Skeletal muscle tissue (tissue), 4 donors: Measurements from ENCODE around the gene TRIP10. TPM values are rescaled to one million over a fixed set of nuclear protein-coding genes. Genes with fewer than 3 reads are reported as not detected.
A peak's percentile ranks its signal among the peaks of the same experiment; 100 is the strongest.

ENCODE experiments used
- H3K27ac ChIP-seq: one replicate; pipeline ENCODE4 v1.7.0; 2013; ENCODE audit warnings: mild to moderate bottlenecking, low read depth, low read length, inconsistent platforms
- H3K27me3 ChIP-seq, 3 donors: one replicate each; pipeline ENCODE4 v1.7.0; 2013; ENCODE audit warnings: low read length in 3 of 3; ENCODE audit not compliant: control insufficient read depth in 3 of 3, insufficient read depth in 3 of 3
- H3K36me3 ChIP-seq, 3 donors: one replicate each; pipeline ENCODE4 v1.7.0; 2013; ENCODE audit warnings: low read length in 3 of 3; ENCODE audit not compliant: control insufficient read depth in 3 of 3, insufficient read depth in 3 of 3
- H3K4me1 ChIP-seq, 3 donors: one replicate each; pipeline ENCODE4 v1.7.0; 2013; ENCODE audit warnings: low read length in 3 of 3, mild to moderate bottlenecking in 3 of 3; ENCODE audit not compliant: control insufficient read depth in 3 of 3, insufficient read depth in 3 of 3
- H3K4me3 ChIP-seq, 3 donors: one replicate each; pipeline ENCODE4 v1.7.0; 2013; ENCODE audit warnings: low read length in 3 of 3
- H3K9ac ChIP-seq, 3 donors: one replicate each; pipeline ENCODE4 v1.7.0; 2013; ENCODE audit warnings: low read length in 3 of 3, mild to moderate bottlenecking in 3 of 3, moderate library complexity in 2 of 3, low read depth in 1 of 3
- H3K9me3 ChIP-seq, 3 donors: one replicate each; pipeline ENCODE4 v1.7.0; 2013; ENCODE audit warnings: low read length in 3 of 3; ENCODE audit not compliant: control insufficient read depth in 3 of 3
- total RNA-seq: library from RNA; depleted of rRNA; stranded (reverse); fragments of >200 nt; gene quantifications from one replicate; pipeline ENCODE4 v1.2.3, GENCODE V29; 2014
- donor health status: Osteomylitis.

Gene TRIP10
- 32.9 TPM for total RNA-seq

- Histone ChIP-seq H3K36me3 (peaks cover 21 to 23% (median 22%) of the 10 kb centered on the region in 3 donors), H3K9me3 (no peaks in the 10 kb centered on the region), H3K9ac (peak within 1 kb of the TSS; percentile 94 to 99 (median 98)), H3K4me1 (peaks cover 54 to 63% (median 55%) of the 10 kb centered on the region in 3 donors), H3K27me3 (no peaks in the 10 kb centered on the region), H3K4me3 (peak within 1 kb of the TSS; percentile 86 to 90 (median 89)), H3K27ac (peak within 1 kb of the TSS; percentile 99)
These were observed at the start of gene TRIP10 for GRCh38 chr19:6739390-6739882. Gene TRIP10, plus strand, starts transcription at chr19:6739680. Its CDS starts 82 bp downstream, at chr19:6739762.

- peaks cover 0 to 16% (median 2%) of the 10 kb centered on the region in 3 donors for H3K36me3 ChIP-seq
- H3K9ac ChIP-seq: no peak overlapping the region
- no peaks in the 10 kb centered on the region for H3K4me1 ChIP-seq
- no peak overlapping the region for H3K27ac ChIP-seq
- peaks cover 0 to 7% (median 5%) of the 10 kb centered on the region in 3 donors for H3K27me3 ChIP-seq
- peaks cover 0 to 2% (median 0%) of the 10 kb centered on the region in 3 donors for H3K9me3 ChIP-seq
- H3K4me3 ChIP-seq: no peak overlapping the region
These were observed 49.2 kb upstream of the TRIP10 start for GRCh38 chr19:6690160-6690885.

DNA sequence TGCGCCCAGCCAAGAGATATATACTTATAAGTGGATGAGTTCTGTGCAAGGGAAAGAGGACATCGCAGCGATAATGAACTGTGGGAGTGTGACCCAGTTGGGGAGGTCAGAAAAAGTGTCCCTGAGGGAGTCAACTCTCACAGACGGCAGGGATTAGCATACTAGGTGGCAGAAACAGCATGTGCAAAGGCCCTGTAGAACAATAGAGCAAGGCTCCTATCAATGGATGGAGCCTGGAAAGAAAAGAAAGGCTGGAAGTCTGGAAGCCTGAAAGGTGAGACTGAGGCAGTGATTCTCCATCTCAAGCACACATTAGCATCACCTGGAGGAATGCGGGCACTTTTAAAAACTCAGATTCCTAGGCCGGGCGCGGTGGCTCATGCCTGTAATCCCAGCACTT lies 48.1 kb upstream of the TRIP10 start:
- H3K27me3 ChIP-seq: peaks cover 0 to 7% (median 5%) of the 10 kb centered on the region in 3 donors
- H3K4me1 ChIP-seq: no peaks in the 10 kb centered on the region
- H3K9me3 ChIP-seq: peaks cover 0 to 2% (median 0%) of the 10 kb centered on the region in 3 donors
- H3K27ac ChIP-seq: no peak overlapping the region
- no peak overlapping the region for H3K9ac ChIP-seq
- H3K36me3 ChIP-seq: peaks cover 0 to 12% (median 2%) of the 10 kb centered on the region in 3 donors
- no peak overlapping the region for H3K4me3 ChIP-seq

DNA sequence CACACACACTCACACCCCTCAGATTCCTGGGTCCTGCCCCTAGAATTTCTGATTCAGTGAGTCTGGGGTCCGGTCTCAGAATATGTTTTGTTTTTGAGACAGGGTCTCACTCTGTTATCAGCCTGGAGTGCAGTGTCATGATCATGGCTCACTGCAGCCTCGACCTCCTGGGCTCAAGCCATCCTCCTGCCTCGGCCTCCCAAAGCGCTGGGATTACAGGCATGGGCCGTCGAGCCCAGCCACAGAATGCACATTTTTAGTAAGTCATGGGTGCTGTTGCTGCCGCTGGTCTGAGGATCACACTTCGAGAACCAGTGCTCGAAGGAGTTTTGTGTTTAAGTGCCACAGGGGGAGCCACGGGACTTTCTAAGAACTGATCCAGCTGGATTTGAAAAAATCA lies 47.5 kb upstream of the TRIP10 start:
- H3K9ac ChIP-seq: no peak overlapping the region
- H3K4me3 ChIP-seq: no peak overlapping the region
- no peak overlapping the region for H3K27ac ChIP-seq
- peaks cover 0 to 2% (median 0%) of the 10 kb centered on the region in 3 donors for H3K9me3 ChIP-seq
- H3K27me3 ChIP-seq: peaks cover 0 to 7% (median 5%) of the 10 kb centered on the region in 3 donors
- peaks cover 0 to 10% (median 2%) of the 10 kb centered on the region in 3 donors for H3K36me3 ChIP-seq
- no peaks in the 10 kb centered on the region for H3K4me1 ChIP-seq

GRCh38 chr19:6693056-6693471 lies 46.4 kb upstream of the TRIP10 start:
- Histone ChIP-seq H3K9me3 (peaks cover 0 to 2% (median 0%) of the 10 kb centered on the region in 3 donors), H3K27me3 (peaks cover 0 to 7% (median 5%) of the 10 kb centered on the region in 3 donors), H3K9ac (no peak overlapping the region), H3K4me1 (no peaks in the 10 kb centered on the region), H3K4me3 (no peak overlapping the region), H3K27ac (no peak overlapping the region), H3K36me3 (peaks cover 0 to 17% (median 2%) of the 10 kb centered on the region in 3 donors)

DNA sequence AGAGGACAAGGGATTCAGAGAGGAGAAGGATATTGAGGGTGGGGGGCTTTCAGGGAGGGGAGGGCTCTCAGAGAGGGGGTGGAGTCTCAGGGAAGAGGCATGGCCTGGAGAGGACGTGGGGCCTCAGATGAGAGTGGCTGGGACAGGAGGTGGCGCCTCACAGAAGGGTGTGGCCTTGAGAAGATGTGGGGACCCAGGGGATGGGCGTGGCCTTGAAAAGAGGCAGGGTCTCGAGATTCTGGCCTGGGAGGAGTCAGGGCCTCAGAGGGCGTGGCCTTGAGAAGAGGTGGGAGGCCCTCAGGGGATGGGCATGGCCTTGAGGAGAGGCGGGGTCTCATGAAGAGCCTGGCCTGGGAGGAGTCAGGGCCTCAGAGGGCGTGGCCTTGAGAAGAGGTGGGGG lies 45.8 kb upstream of the TRIP10 start:
- Histone ChIP-seq H3K9ac (no peak overlapping the region), H3K4me3 (no peak overlapping the region), H3K4me1 (no peaks in the 10 kb centered on the region), H3K27me3 (peaks cover 0 to 7% (median 5%) of the 10 kb centered on the region in 3 donors), H3K27ac (no peak overlapping the region), H3K36me3 (peaks cover 0 to 15% (median 2%) of the 10 kb centered on the region in 3 donors), H3K9me3 (peaks cover 0 to under 1% (median 0%) of the 10 kb centered on the region in 3 donors)

- Histone ChIP-seq H3K4me3 (no peak overlapping the region), H3K27me3 (peaks cover 0 to 7% (median 5%) of the 10 kb centered on the region in 3 donors), H3K9ac (no peak overlapping the region), H3K27ac (no peak overlapping the region), H3K36me3 (peaks cover 0 to 14% (median 2%) of the 10 kb centered on the region in 3 donors), H3K9me3 (no peaks in the 10 kb centered on the region), H3K4me1 (no peaks in the 10 kb centered on the region)
These were observed 45.2 kb upstream of the TRIP10 start for GRCh38 chr19:6694147-6694815.

DNA sequence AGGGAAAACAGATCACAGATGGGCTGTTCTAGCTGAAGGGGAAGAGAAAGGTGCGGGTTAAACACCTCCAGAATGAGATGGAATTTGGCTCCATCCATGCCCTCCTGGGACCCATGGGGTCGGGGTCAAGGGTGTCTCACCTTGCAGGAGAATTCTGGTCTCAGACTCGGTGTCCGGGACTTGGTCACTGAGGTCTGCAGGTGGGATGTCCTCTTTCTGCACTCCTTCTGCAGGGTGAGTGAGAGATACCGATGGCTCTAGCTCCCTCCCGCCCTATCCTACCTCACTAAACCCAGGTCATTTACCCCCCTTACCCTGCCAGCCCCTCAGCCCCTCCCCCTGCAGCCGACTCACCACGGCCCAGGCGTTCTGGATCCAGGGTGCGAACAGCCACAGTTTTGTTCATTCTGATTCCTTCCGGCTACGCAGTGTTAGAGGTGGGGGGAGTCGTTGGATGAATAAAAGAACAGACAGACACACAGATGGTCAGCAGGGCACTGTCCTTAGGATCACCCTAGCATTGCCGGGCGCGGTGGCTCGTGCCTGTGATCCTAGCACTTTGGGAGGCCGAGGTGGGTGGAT lies 43.1 kb upstream of the TRIP10 start:
- no peaks in the 10 kb centered on the region for H3K9me3 ChIP-seq
- peaks cover 0 to 11% (median 2%) of the 10 kb centered on the region in 3 donors for H3K36me3 ChIP-seq
- peaks cover 0 to 6% (median 5%) of the 10 kb centered on the region in 3 donors for H3K27me3 ChIP-seq
- H3K27ac ChIP-seq: no peak overlapping the region
- no peak overlapping the region for H3K9ac ChIP-seq
- H3K4me3 ChIP-seq: no peak overlapping the region
- H3K4me1 ChIP-seq: no peaks in the 10 kb centered on the region

GRCh38 chr19:6697291-6697690 lies 42.2 kb upstream of the TRIP10 start:
- H3K27ac ChIP-seq: no peak overlapping the region
- H3K4me1 ChIP-seq: no peaks in the 10 kb centered on the region
- H3K9me3 ChIP-seq: no peaks in the 10 kb centered on the region
- peaks cover 0 to 14% (median 2%) of the 10 kb centered on the region in 3 donors for H3K36me3 ChIP-seq
- H3K9ac ChIP-seq: no peak overlapping the region
- H3K27me3 ChIP-seq: peaks cover 0 to 8% (median 5%) of the 10 kb centered on the region in 3 donors
- H3K4me3 ChIP-seq: no peak overlapping the region
